ENCODE measurements around the gene ENDOU. TPM values are rescaled to one million over a fixed set of nuclear protein-coding genes. Genes with fewer than 3 reads are reported as not detected.

Gene ENDOU
- total RNA-seq, 1 donor from 2014 or later, result 21.4 TPM

DNA sequence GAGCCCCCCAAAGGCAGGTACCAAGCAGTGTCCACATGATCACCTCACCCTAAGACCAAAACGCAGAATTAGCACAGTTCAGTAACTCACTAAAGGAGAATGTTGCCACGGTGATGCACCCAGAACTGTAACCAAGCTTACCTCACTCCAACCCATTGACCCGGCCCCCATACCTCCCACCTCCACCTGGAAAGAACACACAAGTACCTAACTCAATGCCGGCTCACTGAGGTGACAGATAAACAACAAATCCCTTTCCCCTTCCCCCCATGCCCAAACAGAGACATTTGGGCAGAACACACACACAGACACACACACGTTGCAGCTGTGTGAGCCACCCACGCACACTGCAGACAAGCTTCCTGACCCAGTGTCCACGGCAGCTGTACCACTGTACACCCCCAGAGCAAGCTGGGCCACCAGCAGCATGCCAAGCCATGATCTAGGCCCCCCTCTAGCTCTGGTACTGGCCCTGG, 32.1 kb upstream of the ENDOU start:
- TF ChIP-seq, protein P1, sequence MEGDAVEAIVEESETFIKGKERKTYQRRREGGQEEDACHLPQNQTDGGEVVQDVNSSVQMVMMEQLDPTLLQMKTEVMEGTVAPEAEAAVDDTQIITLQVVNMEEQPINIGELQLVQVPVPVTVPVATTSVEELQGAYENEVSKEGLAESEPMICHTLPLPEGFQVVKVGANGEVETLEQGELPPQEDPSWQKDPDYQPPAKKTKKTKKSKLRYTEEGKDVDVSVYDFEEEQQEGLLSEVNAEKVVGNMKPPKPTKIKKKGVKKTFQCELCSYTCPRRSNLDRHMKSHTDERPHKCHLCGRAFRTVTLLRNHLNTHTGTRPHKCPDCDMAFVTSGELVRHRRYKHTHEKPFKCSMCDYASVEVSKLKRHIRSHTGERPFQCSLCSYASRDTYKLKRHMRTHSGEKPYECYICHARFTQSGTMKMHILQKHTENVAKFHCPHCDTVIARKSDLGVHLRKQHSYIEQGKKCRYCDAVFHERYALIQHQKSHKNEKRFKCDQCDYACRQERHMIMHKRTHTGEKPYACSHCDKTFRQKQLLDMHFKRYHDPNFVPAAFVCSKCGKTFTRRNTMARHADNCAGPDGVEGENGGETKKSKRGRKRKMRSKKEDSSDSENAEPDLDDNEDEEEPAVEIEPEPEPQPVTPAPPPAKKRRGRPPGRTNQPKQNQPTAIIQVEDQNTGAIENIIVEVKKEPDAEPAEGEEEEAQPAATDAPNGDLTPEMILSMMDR (IDR thresholded peaks at IDR 0.05), result no peak
- intact Hi-C loops (cut with DNase I), result no loop called here
- H3K9me3 ChIP-seq, result no peaks in the 10 kb centered on the region
- H3K4me3 ChIP-seq, result peak overlapping the region; percentile 50 to 70
- peaks cover 71% of the 10 kb centered on the region for H3K4me1 ChIP-seq
- no peaks in the 10 kb centered on the region for H3K36me3 ChIP-seq
- H3K27ac ChIP-seq, result peak overlapping the region; percentile 73
- no peaks in the 10 kb centered on the region for H3K27me3 ChIP-seq
- DNase-seq (ENCODE audit: extremely low spot score in 2 of 2), result no peak

DNA sequence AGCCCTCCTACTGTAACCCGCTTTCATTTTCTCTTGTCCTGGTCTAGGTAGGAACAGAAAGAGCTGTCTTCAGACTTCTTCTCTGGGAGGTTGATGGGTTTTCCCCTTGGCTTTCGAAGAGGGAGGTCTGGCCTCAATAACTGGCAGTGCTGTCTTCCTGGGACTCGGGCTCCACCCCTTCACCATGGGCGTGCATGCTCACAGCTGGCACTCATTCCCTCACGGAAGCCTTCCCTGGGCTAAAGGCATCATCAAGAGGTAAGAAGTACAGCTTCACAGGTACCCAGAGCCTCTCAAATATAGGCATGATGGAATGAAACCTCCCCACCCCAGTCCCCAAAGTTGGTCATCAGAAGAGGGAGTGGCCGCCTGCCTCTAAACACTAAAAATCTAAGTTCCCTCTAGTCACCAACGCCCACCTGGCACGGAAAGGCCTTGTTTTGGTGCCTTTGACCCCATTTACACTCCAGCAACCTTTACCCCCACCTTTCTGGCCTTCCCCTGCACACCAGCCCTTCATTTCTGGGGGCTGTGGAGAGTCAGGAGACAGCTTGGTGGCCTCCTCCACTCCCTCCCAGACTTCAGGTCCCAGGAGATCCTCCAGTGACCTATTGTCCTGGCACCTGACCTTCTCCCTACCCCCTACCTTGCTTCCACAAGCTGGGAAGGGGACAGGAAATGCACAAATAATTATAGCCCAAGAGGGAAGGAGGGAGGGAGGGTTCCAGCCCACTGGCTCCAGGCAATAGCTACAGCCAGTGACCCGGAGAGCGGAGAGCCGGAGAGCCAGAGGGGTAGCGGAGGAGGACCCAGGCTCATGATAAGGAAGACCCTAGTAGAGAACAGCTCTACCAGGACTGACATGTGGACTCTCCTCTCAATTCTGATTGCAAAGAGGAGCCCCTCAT, 30.6 kb upstream of the ENDOU start:
- peak overlapping the region; percentile 66 for H3K27ac ChIP-seq
- H3K36me3 ChIP-seq, result peaks cover 0 to 5% of the 10 kb centered on the region in 2 donors
- no peak for DNase-seq (ENCODE audit: extremely low spot score in 2 of 2)
- peaks cover 83% of the 10 kb centered on the region for H3K4me1 ChIP-seq
- no peaks in the 10 kb centered on the region for H3K9me3 ChIP-seq
- peak overlapping the region; percentile 13 to 50 for H3K4me3 ChIP-seq
- intact Hi-C loops (cut with DNase I), result no loop called here
- TF ChIP-seq POLR2A (IDR thresholded peaks at IDR 0.05) (no peak), POLR2AphosphoS5 (IDR thresholded peaks at IDR 0.05; ENCODE audit: insufficient read depth in 1 of 2, low read depth in 1 of 2) (no peak)
- TF ChIP-seq, protein P1 (IDR thresholded peaks at IDR 0.05), result no peak
- H3K27me3 ChIP-seq, result no peaks in the 10 kb centered on the region

DNA sequence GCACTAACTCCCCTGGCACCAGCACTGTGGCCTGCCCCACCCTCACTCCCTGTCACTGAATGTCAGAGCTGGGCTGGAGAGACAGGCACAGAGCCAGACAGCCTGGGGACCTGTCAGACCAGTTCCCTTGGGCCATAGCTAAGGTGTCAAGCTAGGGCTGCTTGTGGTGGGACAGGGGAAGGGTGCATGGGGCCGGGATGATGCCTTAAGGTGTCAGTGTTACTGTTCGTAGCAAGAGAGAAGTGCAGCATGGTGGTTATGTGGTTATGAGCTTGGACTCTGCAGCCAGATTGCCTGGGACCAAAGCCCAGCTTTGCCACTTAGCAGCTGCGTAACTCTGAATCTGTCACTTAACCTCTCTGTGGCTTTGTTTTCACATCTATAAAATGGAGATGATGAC, 29.6 kb upstream of the ENDOU start:
- Histone ChIP-seq H3K9me3 (no peaks in the 10 kb centered on the region), H3K4me3 (peak overlapping the region; percentile 13 to 50), H3K4me1 (peaks cover 78% of the 10 kb centered on the region), H3K27me3 (no peaks in the 10 kb centered on the region), H3K27ac (peak overlapping the region; percentile 66), H3K36me3 (peaks cover 0 to 8% of the 10 kb centered on the region in 2 donors)
- intact Hi-C loops (cut with DNase I), result no loop called here
- DNase-seq (ENCODE audit: extremely low spot score in 2 of 2), result no peak
- TF ChIP-seq, protein P1 (IDR thresholded peaks at IDR 0.05), result no peak
- TF ChIP-seq POLR2AphosphoS5 (IDR thresholded peaks at IDR 0.05; ENCODE audit: insufficient read depth in 1 of 2, low read depth in 1 of 2), result no peak
- TF ChIP-seq POLR2A (IDR thresholded peaks at IDR 0.05), result no peak

- no peaks in the 10 kb centered on the region for H3K9me3 ChIP-seq
- no peaks in the 10 kb centered on the region for H3K27me3 ChIP-seq
- intact Hi-C loops (cut with DNase I), result no loop called here
- no peak overlapping the region for H3K4me3 ChIP-seq
- no peak for DNase-seq (ENCODE audit: extremely low spot score in 2 of 2)
- H3K4me1 ChIP-seq, result peaks cover 71% of the 10 kb centered on the region
- peak overlapping the region; percentile 66 for H3K27ac ChIP-seq
- TF ChIP-seq POLR2A (IDR thresholded peaks at IDR 0.05), result no peak
- TF ChIP-seq, protein P1 (IDR thresholded peaks at IDR 0.05), result no peak
- no peak for TF ChIP-seq POLR2AphosphoS5 (IDR thresholded peaks at IDR 0.05; ENCODE audit: insufficient read depth in 1 of 2, low read depth in 1 of 2)
- peaks cover 0 to 8% of the 10 kb centered on the region in 2 donors for H3K36me3 ChIP-seq
Observed at GRCh38 chr12:47754126-47754525, 28.8 kb upstream of the ENDOU start.

All from vagina (tissue), 2 donors.